Stimulated activated CD8-positive, alpha-beta memory T cell treated with anti-CD3 and anti-CD28 coated beads, Interleukin-2, amount 100 ng/mL, for 1 hour (primary cell): Measurements from ENCODE around the gene SPSB3.
A peak's percentile ranks its signal among the peaks of the same experiment; 100 is the strongest.

Experiments
- DNase-seq, 2 donors: peaks; one replicate each; pipeline ENCODE4 v3.0.0-alpha.2; 2020; ENCODE audit warnings: low read depth in 2 of 2

Gene SPSB3

DNA sequence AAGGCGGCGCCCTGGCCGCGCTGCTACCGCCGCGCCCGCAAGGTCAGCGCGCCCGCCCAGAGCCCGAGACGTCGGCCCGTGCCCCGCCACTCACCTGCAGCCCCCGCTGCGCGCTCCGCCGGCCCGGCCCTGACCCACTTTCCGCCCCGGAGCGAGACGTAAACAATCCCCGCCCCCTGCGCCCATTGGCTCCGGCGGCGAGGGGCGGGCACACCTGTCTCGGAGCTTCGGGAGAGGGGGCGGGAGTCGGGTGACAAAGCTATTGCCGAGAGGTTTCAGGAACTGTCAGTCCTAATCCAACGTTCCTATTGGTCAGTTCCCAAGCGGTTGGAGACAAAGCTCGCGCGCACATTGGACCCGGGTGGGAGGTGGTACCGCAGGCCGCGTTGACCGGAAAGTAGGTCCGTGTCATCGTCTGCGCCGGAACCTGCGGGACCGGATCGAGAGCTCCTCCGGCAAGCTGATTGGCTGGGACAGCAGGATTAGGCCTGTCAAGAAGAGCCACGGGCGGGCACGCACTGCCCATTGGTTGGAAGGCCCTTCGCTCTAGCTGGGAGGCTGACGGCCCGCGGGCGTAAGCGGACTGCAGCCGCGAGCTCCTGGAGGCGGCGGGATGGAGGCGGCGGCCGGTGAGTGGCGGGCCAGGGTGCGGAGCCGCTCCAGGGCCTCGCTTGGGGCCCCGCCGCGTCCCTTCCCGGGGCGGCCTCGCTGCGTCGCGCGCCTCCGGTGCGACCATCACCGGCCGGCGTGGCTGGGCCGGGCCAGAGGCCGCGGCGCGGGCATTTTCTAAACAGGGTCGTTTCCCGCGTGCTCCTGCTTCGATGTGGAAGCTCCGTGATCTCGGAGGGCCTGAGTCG is at the start of gene SPSB3, which contains the start of gene NUBP2:
SPSB3 (minus strand) TSS at position 164 of the 857 bp plus-strand sequence. CDS start 1,088 bp downstream, outside the sequence.
NUBP2 (plus strand) TSS at position 553 of the 857 bp plus-strand sequence; CDS start at position 614, 61 bp downstream.
- DNase-seq = peak; percentile 95

DNA sequence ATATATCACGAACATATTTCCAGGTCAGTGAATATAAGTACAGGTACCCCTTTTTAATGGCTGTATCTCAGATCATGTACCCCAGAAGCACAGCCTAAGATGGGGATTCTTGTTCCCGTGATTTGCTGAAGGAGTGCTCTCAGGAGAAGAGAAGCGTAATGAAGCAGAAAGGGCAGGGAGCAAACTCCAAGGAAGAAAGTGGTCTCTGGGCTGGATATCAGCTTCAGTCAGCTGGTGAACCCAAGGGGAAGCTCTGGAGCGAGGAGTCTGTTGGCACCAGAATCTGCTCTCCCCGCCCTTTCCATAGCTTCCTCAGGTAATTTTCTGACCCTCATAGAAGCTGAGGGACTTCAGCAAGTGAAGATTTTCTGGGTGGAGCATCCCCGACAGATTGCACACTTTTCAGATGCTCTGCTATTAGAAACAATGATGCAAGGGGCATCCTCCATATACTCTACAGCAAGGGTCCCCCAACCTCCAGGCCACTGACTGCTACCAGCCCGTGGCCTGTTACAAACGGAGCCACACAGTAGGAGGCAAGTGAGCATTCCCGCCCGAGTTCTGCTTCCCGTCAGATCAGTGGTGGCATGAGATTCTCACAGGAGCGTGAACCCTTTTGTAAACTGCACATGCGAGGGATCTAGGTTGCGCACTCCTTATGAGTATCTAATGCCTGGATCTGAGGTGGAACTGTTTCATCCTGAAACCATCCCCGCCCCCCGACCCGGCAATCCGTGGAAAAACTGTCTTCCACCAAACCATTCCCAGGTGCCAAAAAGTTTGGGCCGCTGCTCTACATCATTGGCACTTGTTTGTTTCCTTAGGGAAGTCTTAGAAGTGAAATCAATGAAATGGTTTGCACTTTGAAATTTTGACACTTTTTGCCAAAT is 49.1 kb upstream of the SPSB3 start:
- no peak for DNase-seq

DNA sequence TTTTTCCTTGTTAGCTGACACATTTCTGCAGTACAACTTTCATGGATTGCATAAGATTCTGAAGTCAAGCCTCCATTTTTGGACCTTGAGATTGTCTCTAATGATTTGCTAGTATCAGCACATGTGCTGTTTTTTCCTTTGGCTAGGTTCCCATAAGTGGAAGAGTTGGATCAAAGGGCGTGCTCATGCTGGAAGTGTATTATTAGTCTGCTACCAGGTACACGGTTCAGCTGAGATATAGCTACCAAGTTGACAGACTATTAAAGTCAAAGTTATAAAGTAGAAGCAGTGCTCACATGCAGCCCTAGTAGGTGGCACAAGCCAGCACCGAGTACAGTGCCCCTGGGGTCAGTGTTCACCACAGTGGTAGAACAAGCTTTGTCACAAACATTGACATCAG is 47.8 kb upstream of the SPSB3 start:
- DNase-seq = no peak

DNA sequence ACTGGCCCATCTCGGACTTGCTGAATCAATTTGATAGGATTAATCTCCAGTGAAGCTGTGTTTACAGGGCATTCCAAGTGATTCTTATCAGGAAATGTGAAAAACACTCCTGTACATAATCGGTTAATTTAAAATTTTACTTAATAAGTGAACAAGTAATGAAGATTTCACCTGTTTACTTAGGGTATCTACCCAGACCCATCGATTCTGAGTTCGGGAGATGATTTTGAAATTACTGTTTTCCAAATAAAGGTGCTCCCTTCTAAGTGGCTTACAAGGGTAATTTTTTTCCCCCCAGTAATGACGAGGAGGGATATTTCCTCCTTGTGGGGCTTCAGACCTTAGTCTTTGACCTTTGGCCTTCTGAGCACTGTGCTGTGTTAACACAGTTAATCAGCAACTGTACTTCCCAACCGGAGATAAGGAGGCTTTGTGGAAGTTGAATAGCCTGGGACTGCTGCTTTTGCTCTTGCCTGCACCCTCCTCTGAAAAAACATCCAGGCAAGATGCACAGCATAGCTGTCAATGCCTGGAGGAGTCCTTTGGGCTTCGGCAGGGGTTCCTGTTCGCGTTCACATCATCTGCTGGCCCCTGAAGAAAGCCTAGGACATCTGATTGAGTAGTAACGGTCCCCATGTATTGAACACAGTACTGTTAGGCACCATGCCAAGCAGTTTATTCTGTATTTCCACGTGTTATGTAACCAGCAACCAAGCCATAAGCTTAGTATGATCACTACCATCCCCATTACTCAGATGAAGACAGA is 46.5 kb upstream of the SPSB3 start:
- no peak for DNase-seq

DNA sequence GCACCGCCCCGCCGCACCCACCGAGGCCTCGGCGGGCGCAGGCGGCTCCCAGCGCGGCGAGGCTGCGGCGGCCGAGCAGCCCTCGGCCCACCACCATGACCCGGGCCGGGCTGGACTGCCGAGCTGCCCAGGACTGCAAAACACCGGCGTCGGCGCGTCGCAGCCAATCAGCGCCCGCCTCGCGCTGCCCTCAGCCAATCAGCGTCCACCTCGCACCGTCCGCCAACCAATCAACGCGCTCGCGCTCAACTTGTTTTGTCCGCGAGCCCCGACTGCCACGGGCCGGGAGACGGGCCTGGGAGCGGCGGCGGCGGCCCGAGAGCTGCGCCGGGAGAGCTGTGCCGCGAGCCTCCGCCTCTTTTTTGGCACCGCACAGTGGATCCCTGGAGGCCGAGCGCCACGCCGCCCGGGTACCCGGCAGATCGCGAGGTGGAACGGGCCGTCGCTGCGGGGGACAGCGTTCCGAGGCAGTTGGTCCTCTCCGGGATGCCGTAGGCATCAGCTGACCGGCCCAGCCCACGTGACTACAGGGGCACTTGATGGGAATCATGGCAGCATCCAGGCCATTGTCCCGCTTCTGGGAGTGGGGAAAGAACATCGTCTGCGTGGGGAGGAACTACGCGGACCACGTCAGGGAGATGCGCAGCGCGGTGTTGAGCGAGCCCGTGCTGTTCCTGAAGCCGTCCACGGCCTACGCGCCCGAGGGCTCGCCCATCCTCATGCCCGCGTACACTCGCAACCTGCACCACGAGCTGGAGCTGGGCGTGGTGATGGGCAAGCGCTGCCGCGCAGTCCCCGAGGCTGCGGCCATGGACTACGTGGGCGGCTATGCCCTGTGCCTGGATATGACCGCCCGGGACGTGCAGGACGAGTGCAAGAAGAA is 44.6 kb upstream of the SPSB3 start, which contains the start of the genes FAHD1 and HAGH:
FAHD1 (plus strand) TSS at position 516 of the 883 bp plus-strand sequence; CDS start at position 549, 33 bp downstream.
HAGH (minus strand) TSS at position 135 of the 883 bp plus-strand sequence; CDS start at position 97, 38 bp downstream.
- peak; percentile 78 to 82 for DNase-seq

DNA sequence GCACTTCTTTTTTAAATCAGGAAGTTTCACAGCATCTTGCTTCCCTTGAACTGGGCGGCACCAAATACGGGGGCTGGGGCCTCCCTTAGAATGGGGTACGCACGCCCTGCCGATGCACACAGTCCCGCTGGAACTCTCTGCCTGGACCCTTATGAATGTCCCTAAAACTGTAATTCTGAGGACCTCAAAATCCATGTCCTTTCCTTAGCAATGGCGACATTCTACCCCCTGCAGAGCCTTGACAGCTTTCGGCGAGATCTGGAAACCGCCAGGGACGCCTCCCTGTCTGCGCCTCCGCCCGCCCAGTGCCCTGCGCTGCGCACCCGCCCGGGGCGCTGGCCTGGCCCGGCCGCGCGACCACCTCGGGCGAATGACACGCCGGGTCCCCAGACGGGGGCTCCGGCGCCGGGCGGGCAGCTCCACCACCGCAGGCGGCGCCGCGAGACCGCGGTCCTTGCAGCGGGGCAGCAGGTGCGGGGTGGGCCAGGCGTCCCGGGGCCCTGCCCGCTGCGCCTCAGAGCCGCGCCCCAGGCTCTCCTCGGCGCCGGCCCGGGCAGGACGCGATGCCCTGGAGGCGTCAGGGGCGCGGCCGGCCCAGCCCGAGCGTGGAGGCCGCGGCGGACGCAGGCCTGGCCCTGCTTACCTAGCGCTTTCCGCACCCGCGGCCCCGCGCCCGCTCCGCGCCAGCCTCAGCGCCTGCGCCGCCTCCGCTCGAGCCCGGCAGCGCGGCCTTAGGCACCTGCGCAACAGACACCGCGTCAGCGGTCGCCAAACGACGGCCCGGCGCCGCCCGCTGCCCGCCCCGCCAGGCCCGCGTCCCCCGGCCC is 43.7 kb upstream of the SPSB3 start:
- peak; percentile 35 to 55 for DNase-seq

DNA sequence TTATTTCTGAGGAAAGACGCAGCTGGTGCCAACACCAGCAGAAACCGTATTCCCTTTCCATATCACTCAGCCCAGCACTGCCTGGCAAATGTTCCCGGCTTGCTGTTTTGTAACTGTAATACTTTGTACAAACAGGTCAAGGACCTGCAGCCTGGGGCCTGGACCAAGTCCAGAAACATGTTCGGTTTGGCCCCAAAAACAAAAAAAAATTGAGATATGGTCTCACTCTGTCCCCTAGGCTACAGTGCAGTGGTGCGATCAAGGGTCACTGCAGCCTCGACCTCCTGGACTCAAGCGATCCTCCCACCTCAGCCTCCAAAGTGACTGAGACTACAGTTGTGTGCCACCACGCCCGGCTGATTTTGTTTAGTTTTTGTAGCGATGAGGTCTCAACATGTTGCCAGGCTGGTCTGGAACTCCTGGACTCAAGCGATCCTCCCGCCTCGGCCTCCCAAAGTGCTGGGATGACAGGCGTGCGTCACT is 43.1 kb upstream of the SPSB3 start:
- DNase-seq = no peak

DNA sequence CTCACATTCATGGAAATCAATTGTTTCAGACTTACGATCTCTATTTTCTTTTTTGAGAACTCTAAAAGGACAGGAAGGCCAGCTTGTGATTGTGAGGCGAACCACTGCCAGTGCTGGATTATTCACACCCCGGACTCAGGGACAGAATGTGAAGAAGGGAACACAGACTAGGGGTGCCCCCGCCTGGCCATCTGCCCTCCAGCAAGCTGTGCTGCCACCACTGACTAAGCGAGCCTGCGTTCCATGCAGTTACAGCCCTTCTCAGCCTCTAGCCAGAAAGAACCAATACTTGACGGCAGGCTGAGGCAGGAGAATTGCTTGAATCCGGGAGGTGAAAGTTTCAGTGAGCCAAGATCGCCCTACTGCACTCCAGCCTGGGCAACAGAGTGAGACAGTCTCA is 41.5 kb upstream of the SPSB3 start:
- DNase-seq = no peak

DNA sequence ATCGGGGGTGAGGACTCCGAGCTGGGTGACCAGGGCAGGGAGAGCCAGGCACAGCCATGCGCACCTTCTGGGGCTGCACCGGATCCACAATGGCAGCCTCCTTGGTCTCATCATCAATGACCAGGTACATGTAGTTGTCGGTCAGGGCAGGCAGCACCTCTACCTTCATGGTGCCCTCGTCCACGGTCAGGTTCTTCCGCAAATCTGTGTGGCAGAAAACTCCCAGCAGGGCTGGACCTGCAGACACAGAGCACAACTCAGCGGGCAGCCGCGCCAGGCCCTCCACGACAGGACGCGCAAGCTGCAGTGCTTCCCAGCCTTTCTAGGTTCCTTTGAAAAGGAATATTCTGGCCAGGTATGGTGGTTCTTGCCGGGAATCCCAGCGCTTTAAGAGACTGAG is 40.4 kb upstream of the SPSB3 start:
- DNase-seq = no peak

DNA sequence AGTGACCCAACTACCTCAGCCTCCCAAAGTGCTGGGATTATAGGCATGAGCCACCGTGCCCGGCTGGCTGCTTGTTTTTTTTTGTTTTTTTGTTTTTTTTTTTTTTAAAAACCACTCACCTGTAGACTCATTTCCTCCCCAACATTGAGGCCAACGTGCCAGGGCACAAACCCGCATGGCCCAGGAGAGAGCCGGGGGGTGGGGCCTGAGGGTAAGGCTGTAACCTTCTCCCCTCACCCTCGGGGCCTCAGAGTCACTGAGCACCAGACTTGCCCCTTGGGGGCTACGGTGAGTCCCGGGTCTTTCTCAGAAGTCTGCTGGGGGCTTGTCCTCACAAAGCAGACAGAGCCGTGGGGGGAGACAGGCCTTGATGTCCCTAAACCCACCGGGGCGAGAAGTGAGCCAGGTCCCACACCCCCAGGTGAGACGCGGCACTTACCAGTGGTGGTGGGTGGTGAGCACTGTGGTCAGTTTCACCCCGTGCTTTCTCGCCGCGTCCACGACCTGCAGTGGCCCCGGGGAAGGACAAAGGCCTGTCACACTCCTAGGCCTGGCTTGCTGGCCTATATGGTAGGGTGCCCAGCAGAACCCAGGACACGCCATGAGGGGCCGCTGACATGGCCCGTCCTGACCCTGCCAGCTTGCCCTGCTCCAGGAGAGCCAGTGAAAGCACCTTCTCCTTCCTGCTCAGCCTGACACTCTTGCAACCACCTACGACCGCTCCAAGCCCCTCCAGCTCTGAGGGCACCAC is 39.7 kb upstream of the SPSB3 start:
- no peak for DNase-seq

DNA sequence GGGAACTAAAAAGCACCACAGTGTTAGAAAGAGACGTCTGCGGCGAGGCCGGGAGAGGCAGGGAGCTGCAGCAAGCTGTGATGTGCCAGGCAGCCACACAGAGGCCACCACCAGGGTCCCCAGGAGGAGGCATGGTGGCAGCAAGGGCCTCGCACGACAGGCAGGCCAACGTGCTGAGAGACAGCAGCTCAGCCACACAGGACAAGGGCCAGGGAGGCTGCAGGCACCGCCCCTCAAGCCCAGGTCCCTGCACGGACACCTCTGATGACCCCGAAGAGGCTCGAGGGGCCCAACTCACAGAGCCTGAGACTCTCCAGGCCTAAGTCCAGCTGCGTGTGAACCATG is 38.5 kb upstream of the SPSB3 start:
- no peak for DNase-seq

DNA sequence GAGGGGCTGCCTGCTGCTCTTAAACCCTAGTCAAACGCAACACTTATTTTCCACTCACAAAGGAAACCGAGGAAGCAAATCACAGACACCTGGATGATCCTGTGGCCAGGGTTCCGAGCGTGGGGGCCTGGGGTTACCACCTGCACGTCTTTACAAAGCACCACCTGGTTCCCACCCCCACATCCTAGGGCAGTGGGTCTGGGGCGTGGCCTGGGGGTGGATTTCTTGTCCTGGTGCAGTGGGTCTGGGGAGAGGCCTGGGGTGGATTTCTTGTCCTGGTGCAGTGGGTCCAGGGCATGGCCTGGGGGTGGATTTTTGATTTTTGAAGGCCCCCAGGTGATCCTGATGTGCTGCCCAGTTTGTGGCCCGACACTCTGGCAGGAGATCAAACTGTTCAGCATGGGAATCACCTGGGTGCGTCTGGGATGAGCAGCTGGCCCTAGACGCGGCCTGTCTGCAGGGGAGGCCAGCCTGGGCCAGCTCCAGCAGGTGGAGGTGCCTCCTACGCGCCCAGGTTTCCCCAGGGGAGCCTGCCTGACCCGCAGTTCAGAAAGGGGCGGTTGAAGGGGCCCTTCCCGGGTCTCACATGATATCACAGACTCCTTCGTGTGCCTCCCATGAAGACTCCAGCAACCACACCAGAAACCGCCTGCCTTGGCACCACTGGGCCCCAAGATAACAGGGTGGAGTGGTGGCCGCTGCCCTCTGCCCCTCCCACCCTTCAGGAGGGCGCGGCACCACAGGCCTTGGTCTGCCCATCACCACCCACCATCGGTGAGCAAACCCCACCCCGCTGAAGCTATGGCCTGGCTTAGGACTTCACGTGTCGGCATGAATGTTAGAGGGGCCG is 38.0 kb upstream of the SPSB3 start:
- DNase-seq = no peak

DNA sequence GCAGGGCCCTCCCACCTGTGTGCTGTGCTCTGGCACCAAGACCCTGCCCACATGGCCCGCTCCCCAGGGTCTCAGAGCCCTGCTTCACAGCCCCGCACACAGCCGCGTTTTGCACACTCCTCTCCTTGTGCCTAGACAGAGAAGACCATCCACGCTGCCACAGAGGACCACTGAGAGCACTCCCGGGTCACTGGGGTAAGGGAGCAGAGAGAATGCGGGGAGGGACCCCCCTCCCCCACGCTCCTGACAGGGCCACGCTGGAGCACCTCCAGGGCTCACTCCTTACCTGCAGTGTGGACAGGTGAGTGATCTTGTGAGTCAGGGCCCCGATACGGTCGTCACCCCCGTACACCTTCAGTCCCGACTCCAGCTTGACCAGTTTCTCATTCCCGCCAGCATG is 37.2 kb upstream of the SPSB3 start:
- no peak for DNase-seq

DNA sequence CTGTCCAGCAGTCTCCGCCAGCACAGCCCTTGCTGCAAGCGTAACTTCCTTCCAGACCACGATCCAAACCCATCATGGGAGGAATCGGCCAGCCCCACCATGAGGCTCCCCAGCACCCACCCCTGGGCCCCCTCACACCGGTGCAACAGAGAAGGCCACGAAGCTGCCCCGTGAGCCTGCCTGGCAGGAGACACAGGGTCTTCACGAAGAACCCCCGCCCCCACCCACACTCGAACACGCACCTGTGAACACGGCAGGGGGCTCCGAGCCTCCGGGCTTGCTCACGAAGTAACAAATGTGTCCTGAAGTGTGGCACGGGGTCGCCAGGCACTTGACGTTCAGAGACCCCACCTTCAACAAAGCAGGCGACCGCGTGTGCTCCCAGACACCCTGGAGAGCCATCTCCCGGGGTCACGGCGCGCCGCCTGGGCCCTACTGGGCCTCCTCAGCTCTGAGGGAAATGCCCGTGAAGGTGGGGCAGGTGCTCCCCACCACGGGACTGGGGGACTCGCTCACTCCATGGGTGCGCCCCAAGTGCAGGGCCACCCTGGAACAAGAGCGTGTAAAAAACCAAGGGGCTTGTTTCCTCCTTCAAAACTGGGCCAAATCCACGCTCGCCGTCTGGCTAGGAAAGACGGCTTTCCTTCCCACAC is 36.6 kb upstream of the SPSB3 start:
- no peak for DNase-seq

DNA sequence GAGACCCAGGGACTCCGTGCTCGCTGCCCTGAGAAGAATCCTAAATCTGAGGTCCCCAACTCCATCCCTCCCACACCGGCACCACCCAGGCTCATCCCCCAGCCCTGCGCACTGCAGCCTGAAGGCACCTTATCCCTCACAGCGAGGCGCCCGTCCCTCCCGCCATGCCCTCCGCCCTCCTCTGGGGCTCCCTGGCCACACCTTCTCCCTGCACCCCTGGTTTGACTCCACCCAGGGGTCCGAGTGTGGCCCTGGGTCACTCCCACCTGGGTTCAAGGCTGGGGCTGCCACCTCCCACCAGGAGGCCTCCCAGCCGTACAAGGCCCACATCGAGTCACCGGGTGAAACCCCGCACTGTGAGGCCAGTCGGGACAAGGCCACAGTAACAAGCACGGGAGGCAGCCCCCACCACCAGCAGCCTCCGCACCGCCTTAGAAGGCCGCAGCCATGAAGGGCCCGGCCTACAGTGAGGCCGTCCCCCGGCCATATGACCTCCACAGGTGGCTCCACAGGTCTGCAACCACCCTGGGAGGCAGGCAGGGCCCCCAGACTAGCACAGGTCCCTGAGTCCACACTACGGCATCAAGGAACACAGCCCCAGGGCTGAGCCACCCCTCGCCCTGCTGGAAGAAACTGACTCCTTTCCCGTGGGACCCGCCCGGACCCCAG is 36.0 kb upstream of the SPSB3 start:
- DNase-seq = no peak

DNA sequence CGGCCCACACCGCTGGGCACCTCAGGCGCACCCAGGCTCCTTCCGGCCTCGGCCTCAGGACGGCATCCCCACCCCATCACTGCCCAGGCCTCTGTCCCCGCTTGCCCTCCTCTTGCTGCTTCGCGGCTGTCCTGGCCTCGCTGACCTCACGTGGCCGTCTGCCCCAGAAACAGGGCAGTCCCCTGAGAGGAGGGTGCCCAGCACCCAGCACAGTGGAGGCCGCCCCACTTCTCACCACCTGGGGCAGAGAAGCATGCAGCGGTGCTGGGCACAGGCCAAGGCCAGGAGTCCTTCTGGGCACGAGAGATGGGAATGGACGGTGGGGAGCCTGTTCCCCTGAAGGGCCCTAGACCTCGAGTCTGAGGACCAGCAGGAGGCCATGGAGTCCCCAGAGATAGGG is 35.3 kb upstream of the SPSB3 start:
- no peak for DNase-seq

DNA sequence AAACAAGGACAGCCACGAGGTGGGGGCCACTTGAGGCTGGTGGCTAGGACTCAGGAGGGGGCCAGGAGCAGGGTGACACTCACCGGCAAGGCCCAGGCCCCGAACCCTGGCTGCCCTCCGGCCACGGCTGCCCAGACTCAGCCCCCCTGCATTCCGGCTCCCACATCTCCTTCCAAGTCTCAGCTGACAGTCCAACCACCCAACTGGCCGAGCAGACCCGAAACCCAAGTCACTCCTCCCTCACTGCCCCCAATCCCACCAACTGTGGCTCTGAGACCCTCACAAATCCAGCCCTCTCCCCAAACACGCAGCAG is 34.9 kb upstream of the SPSB3 start:
- DNase-seq = no peak
